LNCAP (cell line): Measurements from ENCODE around the gene DAD1.

Experiments used
- TF ChIP-seq, protein P1 (sequence below): fragments of 450-650 bp; IDR thresholded peaks from 2 replicates; pipeline ENCODE4 v1.5.1; 2017; ENCODE audit warnings: mild to moderate bottlenecking

DAD1 gene

GRCh38 chr14:22539831-22540230 is 49.2 kb downstream of the DAD1 start:
- TF ChIP-seq, protein P1, sequence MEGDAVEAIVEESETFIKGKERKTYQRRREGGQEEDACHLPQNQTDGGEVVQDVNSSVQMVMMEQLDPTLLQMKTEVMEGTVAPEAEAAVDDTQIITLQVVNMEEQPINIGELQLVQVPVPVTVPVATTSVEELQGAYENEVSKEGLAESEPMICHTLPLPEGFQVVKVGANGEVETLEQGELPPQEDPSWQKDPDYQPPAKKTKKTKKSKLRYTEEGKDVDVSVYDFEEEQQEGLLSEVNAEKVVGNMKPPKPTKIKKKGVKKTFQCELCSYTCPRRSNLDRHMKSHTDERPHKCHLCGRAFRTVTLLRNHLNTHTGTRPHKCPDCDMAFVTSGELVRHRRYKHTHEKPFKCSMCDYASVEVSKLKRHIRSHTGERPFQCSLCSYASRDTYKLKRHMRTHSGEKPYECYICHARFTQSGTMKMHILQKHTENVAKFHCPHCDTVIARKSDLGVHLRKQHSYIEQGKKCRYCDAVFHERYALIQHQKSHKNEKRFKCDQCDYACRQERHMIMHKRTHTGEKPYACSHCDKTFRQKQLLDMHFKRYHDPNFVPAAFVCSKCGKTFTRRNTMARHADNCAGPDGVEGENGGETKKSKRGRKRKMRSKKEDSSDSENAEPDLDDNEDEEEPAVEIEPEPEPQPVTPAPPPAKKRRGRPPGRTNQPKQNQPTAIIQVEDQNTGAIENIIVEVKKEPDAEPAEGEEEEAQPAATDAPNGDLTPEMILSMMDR: no peak

GRCh38 chr14:22538671-22539228 is 50.3 kb downstream of the DAD1 start:
- TF ChIP-seq, protein P1: no peak

DNA sequence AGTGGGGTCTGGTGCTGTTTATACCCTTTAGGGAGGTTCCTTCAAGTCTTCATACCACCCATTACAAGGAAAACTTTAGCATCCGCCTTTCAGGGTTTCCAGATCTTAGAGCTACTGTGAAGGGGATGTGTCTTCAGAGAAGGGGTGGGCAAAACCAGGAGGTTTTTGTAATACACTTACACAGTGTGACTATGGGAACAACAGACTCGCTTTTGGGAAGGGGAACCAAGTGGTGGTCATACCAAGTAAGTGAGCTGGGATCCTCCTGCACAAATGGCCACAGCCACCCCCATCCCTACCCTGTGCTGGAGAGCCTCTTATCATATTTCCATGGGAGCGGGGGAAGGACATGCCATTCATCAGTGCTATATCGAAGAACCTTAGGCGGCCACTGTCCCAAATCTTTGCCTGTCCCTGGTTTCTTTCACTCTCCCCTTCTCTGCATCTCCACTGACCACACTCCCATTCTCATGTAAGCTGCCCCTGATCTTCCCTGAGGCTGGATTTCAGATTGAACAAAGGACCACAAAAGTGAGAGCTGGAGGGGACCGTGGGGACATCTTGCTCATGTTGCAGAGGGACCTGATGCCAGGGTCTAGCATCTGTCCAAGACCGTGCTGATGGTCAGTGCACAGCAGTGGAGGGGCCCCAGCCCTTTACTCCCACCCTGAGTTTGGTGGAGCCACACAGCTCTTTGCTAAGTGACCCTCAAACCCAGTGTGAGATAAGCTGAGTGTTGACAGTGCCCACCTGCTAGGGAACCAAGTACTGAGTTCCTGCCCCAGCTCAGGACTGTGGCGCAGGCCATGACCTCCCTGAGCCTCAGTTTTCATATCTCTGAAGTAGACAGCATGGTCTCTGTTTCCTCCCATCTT is 51.4 kb downstream of the DAD1 start:
- TF ChIP-seq, protein P1: no peak

- TF ChIP-seq, protein P1: no peak
These were observed 52.1 kb downstream of the DAD1 start for GRCh38 chr14:22536853-22537338.

DNA sequence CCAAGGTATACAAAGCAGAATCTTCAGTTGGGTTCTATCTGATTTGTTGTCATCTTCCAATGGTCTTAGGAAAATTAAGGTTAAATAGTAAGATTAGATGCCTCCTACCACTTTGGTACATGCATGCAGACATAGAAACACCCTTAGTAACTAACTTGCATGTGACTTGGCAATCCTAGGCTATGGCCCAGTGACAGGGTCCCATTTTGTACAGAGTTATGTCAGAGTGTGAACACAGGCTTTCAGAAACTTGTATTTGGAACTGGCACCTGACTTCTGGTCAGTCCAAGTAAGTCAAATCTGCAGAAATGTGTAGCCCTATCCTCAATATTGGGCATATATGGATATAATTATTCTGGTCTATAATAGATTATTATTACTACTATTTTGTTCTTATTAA is 53.1 kb downstream of the DAD1 start:
- TF ChIP-seq, protein P1: no peak

GRCh38 chr14:22535126-22535525 is 53.9 kb downstream of the DAD1 start:
- TF ChIP-seq, protein P1: no peak

- TF ChIP-seq, protein P1: no peak
These were observed 54.5 kb downstream of the DAD1 start for GRCh38 chr14:22534547-22534946.
